Right renal pelvis (tissue), 4 donors: ENCODE data around the gene FHDC1. TPM values are rescaled to one million over a fixed set of nuclear protein-coding genes. Genes with fewer than 3 reads are reported as not detected.

Source experiments
- DNase-seq, 4 donors: peaks; one replicate each; pipeline ENCODE4 v3.0.0-alpha.2; 2013; ENCODE audit warnings: low read depth in 4 of 4, low spot score in 3 of 4, missing footprints in 1 of 4
- polyA plus RNA-seq, 4 donors: library from polyadenylated mRNA; unstranded; fragments of 120-200 nt; gene quantifications; one replicate each; pipeline ENCODE4 v1.2.1, GENCODE V29; 2013; ENCODE audit not compliant: insufficient read length in 4 of 4

The FHDC1 gene
- polyA plus RNA-seq, 4 donors = 4.4 to 5.3 (median 5.0) TPM

DNA sequence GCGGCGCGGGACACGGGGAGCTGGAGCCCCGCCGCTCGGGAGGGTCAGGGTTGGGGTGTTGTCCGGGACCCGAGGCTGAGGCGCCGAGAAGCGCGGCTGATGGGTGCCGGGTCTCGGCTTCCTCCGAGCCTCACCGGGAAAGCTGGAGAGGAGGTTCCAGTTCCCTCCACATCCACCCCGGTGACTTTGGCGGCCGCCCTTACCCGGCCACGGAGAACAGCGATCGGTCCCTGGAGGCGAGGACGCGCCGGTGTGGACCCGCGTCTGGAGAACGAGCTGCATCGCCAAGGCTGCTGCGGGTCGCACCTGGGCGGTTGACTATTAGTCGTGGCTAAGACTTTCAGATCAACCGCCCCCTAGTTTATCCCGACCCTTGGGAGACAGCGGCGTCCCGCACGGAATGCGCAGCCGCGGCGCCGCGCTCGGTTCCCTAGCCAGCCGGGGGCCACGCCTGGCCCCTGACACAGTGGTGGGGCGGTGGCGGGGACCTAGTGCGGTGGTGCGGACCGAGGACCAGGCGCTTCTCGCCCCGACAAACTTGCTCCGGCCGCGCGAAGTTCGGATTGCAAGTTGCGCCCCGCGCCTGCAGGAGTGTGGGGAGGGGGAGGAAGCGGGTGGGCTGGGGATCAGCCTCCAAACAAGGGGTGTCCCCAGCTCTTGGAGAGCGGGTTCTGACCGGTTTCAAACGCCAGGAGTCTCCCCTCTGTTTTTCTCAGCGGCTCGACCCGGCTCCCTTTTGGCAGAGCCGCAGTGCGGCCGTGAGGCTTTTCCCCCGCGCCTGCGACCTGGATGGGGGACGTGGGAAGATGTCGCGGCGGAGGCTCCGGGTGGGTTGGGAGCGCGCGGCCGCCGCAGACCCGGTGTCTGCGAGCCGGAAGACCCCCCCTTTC lies 568 bp downstream of the FHDC1 start:
- DNase-seq = no peak

GRCh38 chr4:152937336-152938236 lies 1.5 kb downstream of the FHDC1 start:
- DNase-seq = no peak

- DNase-seq = no peak
Measured at GRCh38 chr4:152938237-152938947, 2.3 kb downstream of the FHDC1 start.

GRCh38 chr4:152939621-152940020 lies 3.5 kb downstream of the FHDC1 start:
- DNase-seq = no peak

GRCh38 chr4:152940461-152940860 lies 4.3 kb downstream of the FHDC1 start:
- no peak for DNase-seq

GRCh38 chr4:152941411-152941810 lies 5.3 kb downstream of the FHDC1 start:
- DNase-seq = no peak

DNA sequence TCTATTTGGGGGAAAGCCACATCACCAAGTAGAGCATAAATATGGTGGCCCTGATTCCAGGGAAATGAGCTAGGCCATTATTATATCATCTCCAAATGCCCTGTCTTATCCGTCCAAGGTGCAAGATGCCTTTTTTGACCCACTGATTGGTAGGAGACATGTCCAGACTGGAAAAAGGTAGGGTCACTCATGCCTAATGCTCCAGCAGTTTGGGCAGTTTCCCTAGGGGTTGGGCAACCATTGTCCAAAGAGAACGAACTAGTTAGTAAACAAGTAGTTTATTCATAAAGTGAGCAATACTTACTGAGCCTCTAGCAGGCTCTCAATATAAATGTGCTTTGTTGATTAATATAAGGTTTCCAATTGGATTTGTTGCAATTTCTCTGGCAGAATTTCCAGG lies 6.2 kb downstream of the FHDC1 start:
- no peak for DNase-seq

DNA sequence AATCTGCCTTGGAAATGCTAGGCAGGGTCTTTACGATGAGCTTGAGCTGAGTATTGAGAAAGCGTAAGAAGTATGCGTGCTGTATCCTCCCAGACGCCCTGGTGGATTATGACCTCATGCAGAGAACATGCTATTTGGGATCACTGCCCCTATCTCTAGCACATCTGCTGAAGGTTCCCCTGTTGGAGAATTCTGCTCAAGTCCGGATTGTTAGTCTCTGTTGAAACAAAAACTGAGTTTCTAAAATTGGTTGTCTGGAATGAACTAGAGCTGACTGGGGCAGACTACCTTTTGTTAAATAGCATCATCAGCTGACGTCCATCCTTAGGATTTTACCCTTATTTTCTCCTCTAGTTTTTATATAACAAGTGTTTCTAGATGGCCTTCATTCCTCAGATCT lies 7.5 kb downstream of the FHDC1 start:
- DNase-seq = no peak

GRCh38 chr4:152944666-152945320 lies 8.7 kb downstream of the FHDC1 start:
- no peak for DNase-seq

DNA sequence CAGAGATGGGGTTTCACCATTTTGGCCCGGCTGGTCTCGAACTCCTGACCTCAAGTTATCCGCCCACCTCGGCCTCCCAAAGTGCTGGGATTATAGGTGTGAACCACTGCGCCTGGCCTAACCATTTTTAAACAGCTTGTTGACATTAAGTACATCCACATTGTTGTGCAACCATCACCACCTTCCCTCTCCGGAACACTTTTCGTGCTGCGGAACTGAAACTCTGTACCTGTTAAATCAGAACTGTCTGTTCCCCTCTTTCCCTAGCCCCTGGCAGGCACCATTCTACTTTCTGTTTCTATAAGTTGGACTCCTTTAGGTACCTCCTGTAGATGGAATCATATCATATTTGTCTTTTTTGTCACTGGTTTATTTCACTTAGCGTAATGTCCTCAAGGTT lies 9.5 kb downstream of the FHDC1 start:
- no peak for DNase-seq

DNA sequence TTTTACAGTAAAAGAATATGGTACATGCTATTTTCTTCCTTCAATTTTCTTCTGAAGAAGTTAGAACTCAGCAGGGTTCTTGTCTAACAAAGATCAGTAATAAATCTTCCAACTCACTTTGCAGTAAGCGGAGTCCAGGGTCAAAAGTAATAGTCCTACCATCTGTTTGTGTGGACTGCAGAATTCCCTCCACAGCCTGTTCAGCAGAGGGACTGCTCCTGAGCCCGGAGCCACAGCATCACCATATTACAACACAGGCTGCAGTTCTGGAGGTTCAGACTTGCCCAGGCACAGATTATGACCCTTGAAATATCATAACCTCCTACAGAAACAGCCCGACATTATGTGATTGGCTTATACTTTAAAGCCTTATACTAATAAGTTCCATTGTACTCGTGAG lies 10.3 kb downstream of the FHDC1 start:
- DNase-seq = no peak

GRCh38 chr4:152947311-152947710 lies 11.2 kb downstream of the FHDC1 start:
- DNase-seq = no peak

DNA sequence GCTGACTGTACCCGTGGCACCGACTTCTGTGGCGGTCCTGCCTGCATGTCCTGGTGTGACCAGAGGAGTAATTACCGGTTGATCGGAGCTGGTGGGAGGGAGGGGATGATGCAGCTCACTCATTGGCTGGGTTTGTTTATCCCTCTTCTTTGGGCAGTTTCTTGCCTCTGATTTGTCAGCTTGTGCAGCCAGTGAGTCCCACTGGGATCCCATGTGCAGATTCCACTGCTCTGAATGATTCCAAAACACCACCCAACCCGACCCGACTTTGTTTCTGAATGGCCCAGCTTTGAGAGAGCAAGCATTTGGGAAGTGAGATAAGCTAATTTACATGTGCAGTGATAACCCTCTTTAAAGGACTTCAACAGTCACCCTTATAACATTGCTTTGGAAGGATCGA lies 13.8 kb downstream of the FHDC1 start:
- no peak for DNase-seq

- no peak for DNase-seq
Measured at GRCh38 chr4:152950402-152951274, 14.5 kb downstream of the FHDC1 start.

GRCh38 chr4:152951348-152951747 lies 15.2 kb downstream of the FHDC1 start:
- DNase-seq = no peak

DNA sequence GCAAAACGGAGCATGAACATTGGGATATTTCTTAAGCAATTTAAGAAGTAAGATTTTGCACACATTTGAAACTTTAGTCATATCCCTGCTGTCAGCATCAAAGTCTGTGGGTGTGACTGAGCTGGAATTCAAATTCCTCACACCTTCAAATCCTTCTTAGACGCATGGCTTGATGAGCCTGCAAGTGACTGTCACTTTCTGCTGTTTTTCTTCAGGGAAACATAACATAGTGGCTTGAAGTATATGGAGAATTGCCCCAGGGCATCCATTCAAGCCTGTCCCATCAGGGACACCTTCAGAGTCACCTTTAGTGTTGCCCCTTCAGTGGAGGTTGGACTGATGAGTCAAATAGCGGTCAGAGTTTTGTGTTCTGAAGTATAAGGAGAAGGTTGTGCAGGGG lies 17.4 kb downstream of the FHDC1 start:
- DNase-seq = no peak

DNA sequence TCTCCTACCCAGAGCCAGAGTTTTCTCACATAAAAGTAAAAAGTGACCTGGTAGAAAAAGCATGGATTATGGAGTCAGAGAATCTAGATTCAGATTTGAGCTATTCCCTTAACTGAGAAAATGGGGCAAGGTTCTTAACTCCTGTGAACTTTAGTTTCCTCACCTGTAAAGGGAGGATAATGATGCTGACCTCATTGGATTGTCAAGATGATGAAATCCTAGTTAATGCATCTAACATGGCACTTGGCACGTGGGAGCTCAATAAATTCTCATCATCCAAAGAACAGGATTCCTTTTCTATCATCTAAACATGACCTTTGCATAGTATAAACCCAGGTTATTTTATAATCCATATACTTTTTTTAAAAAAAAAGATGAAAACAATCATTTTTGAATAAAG lies 18.6 kb downstream of the FHDC1 start:
- no peak for DNase-seq

DNA sequence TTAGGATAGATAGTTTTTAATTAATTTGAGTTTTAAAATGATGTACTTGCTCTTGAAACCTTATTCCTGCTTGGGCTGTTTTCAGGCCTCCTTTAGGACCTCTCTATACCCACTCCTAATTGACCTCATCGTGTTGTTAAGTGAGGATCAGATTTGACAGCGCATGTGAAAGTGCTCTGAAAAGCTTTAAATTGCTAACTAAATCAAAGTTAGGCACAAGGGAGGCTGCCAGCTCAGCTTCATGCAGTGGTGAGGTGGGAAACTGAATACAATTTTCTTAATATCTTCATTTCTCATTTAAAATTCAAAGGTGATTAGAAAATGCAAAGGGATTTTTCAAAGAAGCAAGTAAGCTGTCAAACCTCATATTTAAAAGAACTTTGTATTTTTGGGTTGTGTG lies 20.0 kb downstream of the FHDC1 start:
- DNase-seq = no peak

DNA sequence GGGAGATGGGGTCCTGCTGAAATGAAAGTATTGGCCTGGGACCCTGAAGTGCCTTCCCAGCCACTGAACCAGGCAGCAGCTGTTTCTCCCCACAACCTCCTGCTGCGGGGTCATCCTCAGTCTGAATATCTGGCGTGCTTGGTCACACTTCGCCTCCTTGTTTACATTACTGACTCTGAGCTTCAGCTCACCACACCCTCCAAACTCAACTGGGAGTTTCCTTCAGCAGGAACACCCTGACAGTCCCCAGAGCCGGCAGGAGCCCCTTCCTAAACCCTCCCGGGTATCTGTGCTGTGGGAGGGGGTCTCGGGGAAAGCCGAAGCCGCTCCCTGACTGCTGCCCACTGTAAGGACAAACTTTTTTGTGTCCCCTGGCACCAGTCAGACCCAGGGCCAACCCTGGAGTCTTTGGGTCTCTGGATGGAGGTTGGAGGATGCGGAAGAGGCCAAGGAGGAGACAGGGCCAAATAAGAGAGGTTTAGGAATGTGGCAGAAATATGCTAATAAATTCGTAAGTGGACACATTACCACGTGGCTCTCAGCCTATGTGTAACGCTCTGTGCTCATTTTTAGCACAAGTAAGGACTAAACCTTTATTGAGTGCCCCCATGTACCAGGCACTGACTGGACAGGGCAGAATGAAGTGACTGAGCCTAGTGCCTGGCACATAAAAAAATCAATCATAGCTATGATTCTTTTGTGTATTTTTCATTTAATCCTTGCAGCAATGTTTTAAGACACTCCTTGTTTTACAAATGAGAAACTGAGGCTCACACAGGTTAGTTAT lies 20.7 kb downstream of the FHDC1 start:
- no peak for DNase-seq
